Adipocyte (in vitro differentiated cells): ENCODE data around the gene SLC7A14.

Experiments
- DNase-seq: peaks from one replicate; pipeline ENCODE4 v3.0.0-alpha.2; 2015; ENCODE audit warnings: low read depth
- H3K27me3 ChIP-seq: replicated peaks from 2 replicates; pipeline ENCODE4 v1.7.0; 2013; ENCODE audit warnings: mild to moderate bottlenecking, low read length, moderate library complexity; ENCODE audit not compliant: control insufficient read depth, insufficient read depth
- H3K36me3 ChIP-seq: 2 replicates; pipeline ENCODE4 v1.7.0; 2013; ENCODE audit warnings: low read length, mild to moderate bottlenecking, moderate library complexity; ENCODE audit not compliant: control insufficient read depth, insufficient read depth, severe bottlenecking
- H3K4me1 ChIP-seq: 2 replicates; pipeline ENCODE4 v1.7.0; 2013; ENCODE audit warnings: mild to moderate bottlenecking, low read length, moderate library complexity; ENCODE audit not compliant: control insufficient read depth, insufficient read depth
- H3K4me3 ChIP-seq: 2 replicates; pipeline ENCODE4 v1.7.0; 2013; ENCODE audit warnings: mild to moderate bottlenecking, low read length, moderate library complexity
- H3K9ac ChIP-seq: 2 replicates; pipeline ENCODE4 v1.7.0; 2013; ENCODE audit warnings: mild to moderate bottlenecking, low read length, moderate library complexity
- H3K9me3 ChIP-seq: 2 replicates; pipeline ENCODE4 v1.7.0; 2013; ENCODE audit warnings: mild to moderate bottlenecking, low read length, moderate library complexity; ENCODE audit not compliant: control insufficient read depth

SLC7A14 gene

DNA sequence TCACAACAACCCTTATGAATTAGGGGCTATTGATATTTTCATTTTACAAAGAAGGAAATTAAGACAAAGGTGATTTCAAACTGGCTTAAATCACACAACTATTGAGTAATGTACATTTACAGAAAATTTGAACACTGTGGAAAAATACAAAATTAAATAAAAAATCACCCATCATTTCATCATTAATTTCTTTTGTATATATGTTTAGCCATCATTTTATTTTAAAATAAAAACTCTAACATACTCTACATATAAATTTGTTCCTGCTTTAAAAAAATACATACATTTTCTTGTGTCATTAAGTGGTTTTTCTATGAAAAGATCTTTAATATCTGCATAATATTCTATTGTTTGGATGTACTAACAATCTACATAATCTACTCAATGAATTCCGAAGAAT, 147.0 kb downstream of the SLC7A14 start:
- no peaks in the 10 kb centered on the region for H3K27me3 ChIP-seq
- peaks cover 42% of the 10 kb centered on the region for H3K36me3 ChIP-seq
- H3K4me3 ChIP-seq: no peak overlapping the region
- no peaks in the 10 kb centered on the region for H3K9me3 ChIP-seq
- no peak for DNase-seq
- no peak overlapping the region for H3K9ac ChIP-seq
- peaks cover 11% of the 10 kb centered on the region for H3K4me1 ChIP-seq

GRCh38 chr3:170437696-170438407, 148.0 kb downstream of the SLC7A14 start:
- Histone ChIP-seq H3K9me3 (no peaks in the 10 kb centered on the region), H3K36me3 (peaks cover 50% of the 10 kb centered on the region), H3K9ac (no peak overlapping the region), H3K4me3 (no peak overlapping the region), H3K27me3 (no peaks in the 10 kb centered on the region), H3K4me1 (peaks cover 11% of the 10 kb centered on the region)
- DNase-seq: no peak

DNA sequence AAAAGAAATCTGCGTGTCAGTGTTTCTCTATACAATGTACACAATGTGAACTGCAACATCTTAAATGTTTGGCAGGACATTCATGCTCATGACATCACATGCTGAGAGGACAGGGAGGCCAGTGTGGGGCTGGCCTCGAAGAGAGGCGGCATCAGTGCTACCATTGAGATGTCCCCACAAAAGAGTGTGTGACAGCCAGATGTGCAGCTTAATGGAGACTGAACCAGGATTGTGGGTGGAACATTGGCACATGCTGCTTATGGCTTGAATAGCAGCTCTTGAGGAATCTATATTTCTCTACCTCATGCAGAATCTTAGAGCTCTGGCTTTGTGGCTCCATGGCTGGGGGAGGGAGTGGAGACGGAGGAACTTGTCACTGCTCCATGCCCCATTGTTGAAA, 148.7 kb downstream of the SLC7A14 start:
- no peak for DNase-seq
- Histone ChIP-seq H3K9me3 (no peaks in the 10 kb centered on the region), H3K27me3 (no peaks in the 10 kb centered on the region), H3K4me3 (no peak overlapping the region), H3K36me3 (peaks cover 56% of the 10 kb centered on the region), H3K9ac (no peak overlapping the region), H3K4me1 (peaks cover 11% of the 10 kb centered on the region)

- peaks cover 60% of the 10 kb centered on the region for H3K36me3 ChIP-seq
- H3K9me3 ChIP-seq: no peaks in the 10 kb centered on the region
- no peak overlapping the region for H3K9ac ChIP-seq
- H3K4me3 ChIP-seq: no peak overlapping the region
- peaks cover 11% of the 10 kb centered on the region for H3K4me1 ChIP-seq
- DNase-seq: no peak
- H3K27me3 ChIP-seq: no peaks in the 10 kb centered on the region
Observed at GRCh38 chr3:170436697-170437096, 149.2 kb downstream of the SLC7A14 start.

- no peak for DNase-seq
- Histone ChIP-seq H3K9me3 (no peaks in the 10 kb centered on the region), H3K4me1 (peaks cover 19% of the 10 kb centered on the region), H3K36me3 (peaks cover 54% of the 10 kb centered on the region), H3K9ac (no peak overlapping the region), H3K27me3 (no peaks in the 10 kb centered on the region), H3K4me3 (no peak overlapping the region)
Observed at GRCh38 chr3:170432416-170432815, 153.5 kb downstream of the SLC7A14 start.

DNA sequence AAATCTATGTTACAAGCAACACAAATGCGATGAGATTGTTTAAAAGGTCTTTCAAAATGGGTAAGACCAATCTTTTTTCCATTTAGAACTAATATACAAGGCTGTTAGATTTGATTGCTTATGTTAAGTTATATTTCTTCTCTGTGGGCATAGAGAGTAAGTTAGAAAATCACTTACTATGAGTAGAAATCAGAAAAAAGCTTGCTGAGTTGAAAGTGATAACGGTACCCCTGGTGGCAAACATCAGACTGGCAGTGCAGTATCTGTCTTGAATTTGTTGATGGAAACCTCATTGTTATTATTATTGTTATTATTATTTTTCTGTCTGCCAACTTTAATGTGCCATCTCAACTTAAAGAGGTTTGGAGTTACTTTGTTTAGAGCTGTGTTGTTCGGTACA, 154.8 kb downstream of the SLC7A14 start:
- H3K27me3 ChIP-seq: no peaks in the 10 kb centered on the region
- no peak for DNase-seq
- H3K4me1 ChIP-seq: peaks cover 19% of the 10 kb centered on the region
- H3K4me3 ChIP-seq: no peak overlapping the region
- no peaks in the 10 kb centered on the region for H3K9me3 ChIP-seq
- H3K36me3 ChIP-seq: peaks cover 44% of the 10 kb centered on the region
- H3K9ac ChIP-seq: no peak overlapping the region

DNA sequence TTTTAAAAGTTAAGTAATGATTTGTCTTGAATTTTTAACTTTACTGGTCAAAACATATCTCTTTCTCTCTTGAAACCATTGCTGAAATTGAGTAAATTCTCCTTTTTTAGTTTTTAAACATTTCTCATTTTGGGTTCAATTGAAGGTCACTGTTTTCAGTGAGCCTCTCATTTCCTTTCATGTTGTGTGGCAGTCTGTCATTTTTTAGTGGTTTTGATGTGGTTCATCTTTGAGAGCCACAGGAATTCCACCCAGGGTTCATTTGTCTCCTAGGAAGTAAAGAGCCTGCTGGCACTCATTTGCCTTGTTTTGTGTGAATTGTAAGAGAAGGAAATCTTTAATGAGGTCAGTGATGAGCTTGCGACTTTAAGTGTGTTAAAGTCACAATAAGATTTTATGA, 156.8 kb downstream of the SLC7A14 start:
- Histone ChIP-seq H3K9ac (no peak overlapping the region), H3K36me3 (peaks cover 44% of the 10 kb centered on the region), H3K27me3 (no peaks in the 10 kb centered on the region), H3K4me3 (no peak overlapping the region), H3K9me3 (no peaks in the 10 kb centered on the region), H3K4me1 (peaks cover 19% of the 10 kb centered on the region)
- peak; percentile 56 for DNase-seq

DNA sequence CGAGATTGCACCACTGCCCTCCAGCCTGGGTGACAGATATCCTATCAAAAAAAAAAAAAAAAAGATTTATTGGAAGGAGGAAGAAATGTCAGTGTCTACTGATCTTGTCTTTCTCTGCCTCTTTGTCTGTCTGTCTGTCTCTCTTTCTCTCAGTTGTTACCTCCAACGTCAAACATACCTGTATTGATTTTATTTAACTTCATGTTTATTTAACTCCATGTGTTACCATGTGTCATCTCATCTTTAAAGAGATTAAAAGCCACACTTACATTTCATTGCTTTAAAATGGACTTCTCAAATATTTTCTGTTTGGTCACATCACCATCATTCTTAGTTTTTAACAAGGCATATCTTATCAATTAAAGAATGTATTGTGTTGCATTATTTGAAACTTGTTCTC, 157.8 kb downstream of the SLC7A14 start:
- H3K9me3 ChIP-seq: no peaks in the 10 kb centered on the region
- H3K4me3 ChIP-seq: no peak overlapping the region
- H3K36me3 ChIP-seq: peaks cover 44% of the 10 kb centered on the region
- no peak overlapping the region for H3K9ac ChIP-seq
- DNase-seq: no peak
- no peaks in the 10 kb centered on the region for H3K27me3 ChIP-seq
- peaks cover 19% of the 10 kb centered on the region for H3K4me1 ChIP-seq

DNA sequence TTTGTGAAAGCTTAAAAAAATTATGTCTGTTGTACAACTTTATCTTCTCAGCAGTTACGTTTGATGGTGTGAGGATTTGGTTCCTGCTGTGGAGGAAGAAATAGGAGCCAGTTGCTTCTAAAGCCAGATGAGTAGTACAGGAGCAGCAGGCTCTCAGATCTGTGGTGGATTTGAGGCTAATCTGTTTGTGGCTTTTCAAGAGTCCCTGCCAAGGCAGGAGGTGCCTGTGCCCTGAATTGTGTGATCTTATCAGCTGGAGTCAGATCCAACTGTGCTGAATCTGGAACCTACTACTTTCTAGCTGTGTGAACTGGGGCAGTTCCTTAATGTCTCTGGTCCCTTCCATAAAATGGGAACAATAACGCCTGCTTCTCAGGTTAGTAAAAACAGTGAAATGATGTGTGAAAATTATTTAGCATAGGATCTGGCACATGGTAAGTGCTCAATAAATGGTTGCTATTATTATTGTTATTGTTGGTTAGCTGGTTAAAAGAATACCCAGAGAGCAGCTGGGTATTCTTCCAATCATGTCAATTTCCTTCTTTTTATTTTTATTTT, 159.6 kb downstream of the SLC7A14 start:
- Histone ChIP-seq H3K4me3 (no peak overlapping the region), H3K36me3 (peaks cover 35% of the 10 kb centered on the region), H3K9ac (no peak overlapping the region)

DNA sequence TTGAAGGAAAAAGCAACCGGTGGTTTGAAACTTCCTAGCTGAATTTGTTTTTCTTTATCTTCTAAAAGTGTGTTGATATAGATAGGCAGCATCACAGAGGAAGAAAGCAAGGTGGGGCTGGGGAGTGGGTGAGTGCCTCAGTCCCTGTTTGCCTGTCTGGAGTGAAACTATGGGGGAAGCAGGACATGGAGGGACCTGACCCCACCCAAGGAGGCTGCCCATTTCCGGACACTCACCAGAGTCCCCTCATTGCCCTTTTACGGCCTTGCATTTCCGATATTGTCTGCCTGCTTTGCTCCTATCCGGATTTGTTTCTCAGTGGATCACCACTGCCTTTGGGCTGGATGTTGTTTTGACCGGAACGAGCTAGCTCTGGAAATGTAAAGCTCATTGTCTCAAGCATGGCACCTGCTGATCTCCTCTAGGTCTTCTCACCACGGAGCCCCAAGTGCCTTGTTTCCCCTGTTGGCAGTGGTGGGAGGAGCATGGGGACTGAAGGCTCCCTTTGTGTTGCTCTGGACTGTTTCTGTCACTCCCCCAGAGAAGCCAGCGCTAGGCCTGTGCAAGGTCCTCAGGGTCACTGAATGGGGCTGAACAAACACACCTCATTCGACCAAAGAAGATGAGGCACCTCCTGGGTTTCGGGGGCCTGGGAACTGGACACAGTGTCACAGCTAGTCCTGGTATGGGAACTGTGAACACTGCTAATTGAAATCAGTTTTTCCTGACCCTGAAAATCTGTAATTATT, 160.2 kb downstream of the SLC7A14 start:
- no peak for DNase-seq
- no peaks in the 10 kb centered on the region for H3K9me3 ChIP-seq
- peaks cover 35% of the 10 kb centered on the region for H3K36me3 ChIP-seq
- H3K27me3 ChIP-seq: no peaks in the 10 kb centered on the region
- no peak overlapping the region for H3K9ac ChIP-seq
- peaks cover 37% of the 10 kb centered on the region for H3K4me1 ChIP-seq
- no peak overlapping the region for H3K4me3 ChIP-seq

More for the DNA sequence above, 159.6 kb downstream of the SLC7A14 start:
- H3K9me3 ChIP-seq: no peaks in the 10 kb centered on the region
- no peaks in the 10 kb centered on the region for H3K27me3 ChIP-seq
- no peak for DNase-seq
- H3K4me1 ChIP-seq: peaks cover 32% of the 10 kb centered on the region

DNA sequence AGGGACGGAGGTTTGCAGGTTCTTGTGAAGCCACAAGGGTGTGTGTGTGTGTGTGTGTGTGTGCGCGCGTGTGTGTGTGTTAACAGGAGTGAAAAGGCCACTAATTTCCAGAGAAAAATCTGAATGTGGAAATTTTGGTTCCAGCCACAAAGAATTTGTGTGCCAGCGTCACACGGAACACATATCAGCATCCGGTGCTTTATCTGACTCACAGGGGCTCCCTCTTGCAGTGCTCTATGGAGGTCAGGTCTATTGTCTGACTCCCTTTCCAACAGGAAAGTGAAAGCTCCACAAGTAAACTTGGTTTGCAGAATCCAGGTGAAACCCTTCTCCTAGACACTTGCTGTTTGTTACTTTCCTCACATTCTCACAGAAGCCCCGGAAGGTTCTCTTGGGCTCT, 161.0 kb downstream of the SLC7A14 start:
- no peak overlapping the region for H3K9ac ChIP-seq
- H3K27me3 ChIP-seq: no peaks in the 10 kb centered on the region
- H3K4me1 ChIP-seq: peaks cover 41% of the 10 kb centered on the region
- no peak for DNase-seq
- H3K36me3 ChIP-seq: peaks cover 35% of the 10 kb centered on the region
- H3K9me3 ChIP-seq: no peaks in the 10 kb centered on the region
- H3K4me3 ChIP-seq: no peak overlapping the region
